ENCODE results near the gene ARL5A. TPM values are rescaled to one million over a fixed set of nuclear protein-coding genes. Genes with fewer than 3 reads are reported as not detected.
A peak's percentile ranks its signal among the peaks of the same experiment; 100 is the strongest.
"Not testable (repeated sequence)": the region's sequence is repeated elsewhere in the genome, so short reads cannot be mapped to it uniquely, and the experiment has no call there.

ARL5A gene, protein sequence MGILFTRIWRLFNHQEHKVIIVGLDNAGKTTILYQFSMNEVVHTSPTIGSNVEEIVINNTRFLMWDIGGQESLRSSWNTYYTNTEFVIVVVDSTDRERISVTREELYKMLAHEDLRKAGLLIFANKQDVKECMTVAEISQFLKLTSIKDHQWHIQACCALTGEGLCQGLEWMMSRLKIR
- 44.8 and 47.8 TPM in 2 replicates for total RNA-seq

GRCh38 chr2:151828143-151828889 is at the start of gene ARL5A:
Gene ARL5A (minus strand): TSS chr2:151828421. CDS start chr2:151828176, 245 bp downstream.
- Histone ChIP-seq H4K20me1 (ENCODE audit: insufficient read depth, low read length) (peaks cover 28% of the 10 kb centered on the region), H3K79me2 (ENCODE audit: insufficient read depth, low read length) (peaks cover 49% of the 10 kb centered on the region), H3K9me3 (ENCODE audit: low read depth, low read length) (no peaks in the 10 kb centered on the region), H3K4me1 (ENCODE audit: insufficient read depth, low read length) (peaks cover 26% of the 10 kb centered on the region), H2AFZ (ENCODE audit: low read length) (peak within 1 kb of the TSS; percentile 100), H3K4me2 (ENCODE audit: insufficient read depth, low read length) (peak within 1 kb of the TSS; percentile 100), H3K36me3 (ENCODE audit: insufficient read depth, low read length) (no peaks in the 10 kb centered on the region), H3K27me3 (ENCODE audit: insufficient read depth, low read length) (no peaks in the 10 kb centered on the region), H3K4me3 (ENCODE audit: insufficient read depth, low read length) (peak within 1 kb of the TSS; percentile 93), H3K27ac (ENCODE audit: low read depth, low read length) (peak within 1 kb of the TSS; percentile 76)
- TF ChIP-seq CTCF (IDR thresholded peaks at IDR 0.05; ENCODE audit: extremely low read depth, low read depth, low read length) = no peak
- peak; percentile 99 for DNase-seq (ENCODE audit: insufficient read length, low spot score, missing footprints)

DNA sequence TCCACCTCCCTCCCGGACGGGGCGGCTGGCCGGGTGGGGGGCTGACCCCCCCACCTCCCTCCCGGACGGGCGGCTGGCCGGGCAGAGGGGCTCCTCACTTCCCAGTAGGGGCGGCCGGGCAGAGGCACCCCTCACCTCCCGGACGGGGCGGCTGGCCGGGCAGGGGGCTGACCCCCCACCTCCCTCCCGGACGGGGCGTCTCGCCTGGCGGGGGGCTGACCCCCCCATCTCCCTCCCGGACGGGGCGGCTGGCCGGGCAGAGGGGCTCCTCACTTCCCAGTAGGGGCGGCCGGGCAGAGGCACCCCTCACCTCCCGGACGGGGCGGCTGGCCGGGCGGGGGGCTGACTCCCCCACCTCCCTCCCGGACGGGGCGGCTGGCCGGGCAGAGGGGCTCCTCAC is 47.4 kb upstream of the ARL5A start:
- H3K4me2 ChIP-seq (ENCODE audit: insufficient read depth, low read length); H3K27ac ChIP-seq (ENCODE audit: low read depth, low read length); H2AFZ ChIP-seq (ENCODE audit: low read length); H3K4me3 ChIP-seq (ENCODE audit: insufficient read depth, low read length); H3K79me2 ChIP-seq (ENCODE audit: insufficient read depth, low read length); DNase-seq (ENCODE audit: insufficient read length, low spot score, missing footprints); H4K20me1 ChIP-seq (ENCODE audit: insufficient read depth, low read length); H3K36me3 ChIP-seq (ENCODE audit: insufficient read depth, low read length); H3K9me3 ChIP-seq (ENCODE audit: low read depth, low read length); H3K27me3 ChIP-seq (ENCODE audit: insufficient read depth, low read length); H3K4me1 ChIP-seq (ENCODE audit: insufficient read depth, low read length): not testable (repeated sequence)

- no peak for DNase-seq (ENCODE audit: insufficient read length, low spot score, missing footprints)
- no peak for TF ChIP-seq CTCF (IDR thresholded peaks at IDR 0.05; ENCODE audit: extremely low read depth, low read depth, low read length)
- no peak overlapping the region for H2AFZ ChIP-seq (ENCODE audit: low read length)
These were observed 44.2 kb upstream of the ARL5A start for GRCh38 chr2:151872463-151872862.

DNA sequence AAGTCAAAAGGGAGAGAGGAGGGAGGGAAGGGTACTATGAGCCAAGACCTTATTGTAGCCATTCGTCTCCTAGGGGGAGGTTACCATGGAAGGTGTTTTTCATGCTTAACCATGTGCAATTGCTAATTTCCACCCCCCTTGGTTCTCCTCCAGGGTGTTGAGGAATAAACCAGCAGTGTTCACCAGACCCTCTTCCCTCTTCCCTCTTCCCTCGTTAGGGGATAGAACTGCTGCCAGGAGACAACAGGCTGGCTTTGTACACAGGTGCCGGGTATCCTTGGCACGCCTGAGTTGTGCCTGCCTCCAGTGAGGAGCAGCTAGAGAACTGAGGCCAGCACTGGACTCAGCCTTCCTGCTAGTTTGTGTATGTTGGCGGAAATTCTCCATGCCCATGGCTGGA is 41.1 kb upstream of the ARL5A start:
- H3K27me3 ChIP-seq (ENCODE audit: insufficient read depth, low read length) = no peaks in the 10 kb centered on the region
- no peak for DNase-seq (ENCODE audit: insufficient read length, low spot score, missing footprints)
- H3K79me2 ChIP-seq (ENCODE audit: insufficient read depth, low read length) = no peaks in the 10 kb centered on the region
- no peaks in the 10 kb centered on the region for H3K9me3 ChIP-seq (ENCODE audit: low read depth, low read length)
- H3K4me3 ChIP-seq (ENCODE audit: insufficient read depth, low read length) = no peak overlapping the region
- H3K27ac ChIP-seq (ENCODE audit: low read depth, low read length) = no peak overlapping the region
- TF ChIP-seq CTCF (IDR thresholded peaks at IDR 0.05; ENCODE audit: extremely low read depth, low read depth, low read length) = no peak
- no peak overlapping the region for H2AFZ ChIP-seq (ENCODE audit: low read length)
- no peaks in the 10 kb centered on the region for H3K36me3 ChIP-seq (ENCODE audit: insufficient read depth, low read length)
- H3K4me1 ChIP-seq (ENCODE audit: insufficient read depth, low read length) = no peaks in the 10 kb centered on the region
- no peaks in the 10 kb centered on the region for H4K20me1 ChIP-seq (ENCODE audit: insufficient read depth, low read length)
- no peak overlapping the region for H3K4me2 ChIP-seq (ENCODE audit: insufficient read depth, low read length)

More at GRCh38 chr2:151872463-151872862, 44.2 kb upstream of the ARL5A start:
- no peak overlapping the region for H3K27ac ChIP-seq (ENCODE audit: low read depth, low read length)
- no peaks in the 10 kb centered on the region for H3K4me1 ChIP-seq (ENCODE audit: insufficient read depth, low read length)
- H3K36me3 ChIP-seq (ENCODE audit: insufficient read depth, low read length) = no peaks in the 10 kb centered on the region
- H3K27me3 ChIP-seq (ENCODE audit: insufficient read depth, low read length) = no peaks in the 10 kb centered on the region
- no peak overlapping the region for H3K4me3 ChIP-seq (ENCODE audit: insufficient read depth, low read length)
- H4K20me1 ChIP-seq (ENCODE audit: insufficient read depth, low read length) = no peaks in the 10 kb centered on the region
- no peaks in the 10 kb centered on the region for H3K9me3 ChIP-seq (ENCODE audit: low read depth, low read length)
- H3K79me2 ChIP-seq (ENCODE audit: insufficient read depth, low read length) = no peaks in the 10 kb centered on the region
- H3K4me2 ChIP-seq (ENCODE audit: insufficient read depth, low read length) = no peak overlapping the region

All from osteoblast (primary cell).